ENCODE results near the gene EEF1G. TPM values are rescaled to one million over a fixed set of nuclear protein-coding genes. Genes with fewer than 3 reads are reported as not detected.
"Not testable (repeated sequence)": the region's sequence is repeated elsewhere in the genome, so short reads cannot be mapped to it uniquely, and the experiment has no call there.

Gene EEF1G
- total RNA-seq, 5 donors from 2014 or later (not counting 1 experiment from before 2014, with no cell fraction given) = 1,908 to 2,187 (median 2,119) TPM

GRCh38 chr11:62573006-62573591 is 592 bp downstream of the EEF1G start:
- H3K36me3 Mint-ChIP-seq = peaks cover 45% of the 10 kb centered on the region
- peaks cover 12 to 56% of the 10 kb centered on the region in 2 donors for H3K36me3 ChIP-seq (ENCODE audit: control insufficient read depth in 2 of 2, extremely low read depth in 1 of 2, insufficient read depth in 1 of 2, low read length in 1 of 2)
- CTCF ChIA-PET = interaction anchor here in 1 of 2 donors (0.8 to 1.9 kb wide), 13 partner anchors 13 to 179 kb away, joined by 3 to 27 read pairs (median 5); partner anchors contain the start of genes C11orf98, CSKMT and TUT1
- peak overlapping the region; percentile 88 to 92 for H3K4me3 ChIP-seq (ENCODE audit: control insufficient read depth in 1 of 2, extremely low read depth in 1 of 2, low read length in 1 of 2)
- peak in 5 of 35 experiments; percentile 29 to 61 (median 34) for DNase-seq
- POLR2A ChIA-PET = interaction anchor here in 1 of 2 donors (0.6 to 1.9 kb wide), 17 partner anchors 15 to 282 kb away, joined by 3 to 28 read pairs (median 4); partner anchors contain the start of genes C11orf98, CSKMT, TUT1 and UBXN1
- H3K4me1 ChIP-seq (ENCODE audit: control insufficient read depth in 1 of 2, extremely low read depth in 1 of 2, insufficient read depth in 2 of 2, low read length in 2 of 2) = peaks cover 11 to 43% of the 10 kb centered on the region in 2 experiments
- peak in 1 of 4 experiments; percentile 5 for ATAC-seq (replicated peaks in 1 of 4)
- 0% methylated on average over 20 of the region's 33 CpGs for WGBS (ENCODE audit: insufficient coverage)
- peak overlapping the region; percentile 95 to 97 (median 97) for H3K4me3 Mint-ChIP-seq
- no peaks in the 10 kb centered on the region for H3K9me3 Mint-ChIP-seq
- H3K27ac Mint-ChIP-seq = peak overlapping the region; percentile 91 to 97
- H3K27me3 ChIP-seq (replicated peaks in 1 of 2; ENCODE audit: control insufficient read depth in 2 of 2, extremely low read depth in 1 of 2, insufficient read depth in 2 of 2, low read length in 1 of 2) = no peaks in the 10 kb centered on the region
- peak overlapping the region; percentile 76 for H3K27ac ChIP-seq (ENCODE audit: low read length)
- H3K9me3 ChIP-seq = no peaks in the 10 kb centered on the region
- H3K27me3 Mint-ChIP-seq = no peaks in the 10 kb centered on the region
- H3K4me1 Mint-ChIP-seq = peaks cover 55 to 58% (median 56%) of the 10 kb centered on the region in 3 donors

- ChIA-PET CTCF (interaction anchor here in 1 of 2 donors (0.6 to 1.2 kb wide), 3 partner anchors 12 to 148 kb away, joined by 3 to 4 read pairs (median 3); no protein-coding TSS in a partner anchor), POLR2A (interaction anchor here (1.0 to 1.9 kb wide), 5 partner anchors 15 to 93 kb away, joined by 3 to 8 read pairs (median 5); partner anchors contain the start of gene TUT1 (in 1 of the 2))
- H3K27ac Mint-ChIP-seq = peak overlapping the region; percentile 91 to 97
- H3K27me3 Mint-ChIP-seq = no peaks in the 10 kb centered on the region
- Histone ChIP-seq H3K27me3 (replicated peaks in 1 of 2; ENCODE audit: control insufficient read depth in 2 of 2, extremely low read depth in 1 of 2, insufficient read depth in 2 of 2, low read length in 1 of 2) (no peaks in the 10 kb centered on the region), H3K4me1 (ENCODE audit: control insufficient read depth in 1 of 2, extremely low read depth in 1 of 2, insufficient read depth in 2 of 2, low read length in 2 of 2) (peaks cover 11 to 47% of the 10 kb centered on the region in 2 experiments), H3K4me3 (ENCODE audit: control insufficient read depth in 1 of 2, extremely low read depth in 1 of 2, low read length in 1 of 2) (peak overlapping the region; percentile 88 to 92), H3K9me3 (no peaks in the 10 kb centered on the region), H3K36me3 (ENCODE audit: control insufficient read depth in 2 of 2, extremely low read depth in 1 of 2, insufficient read depth in 1 of 2, low read length in 1 of 2) (peaks cover 11 to 59% of the 10 kb centered on the region in 2 donors), H3K27ac (ENCODE audit: low read length) (peak overlapping the region; percentile 76)
- H3K4me1 Mint-ChIP-seq = peaks cover 57 to 60% (median 58%) of the 10 kb centered on the region in 3 donors
- H3K4me3 Mint-ChIP-seq = peak overlapping the region; percentile 95 to 97 (median 97)
- DNase-seq (no peak), ATAC-seq (replicated peaks in 1 of 4) (no peak)
- no CpG with 5 or more reads among the region's 12 CpGs for WGBS (ENCODE audit: insufficient coverage)
- peaks cover 46% of the 10 kb centered on the region for H3K36me3 Mint-ChIP-seq
- H3K9me3 Mint-ChIP-seq = no peaks in the 10 kb centered on the region
These were observed 1.3 kb downstream of the EEF1G start for GRCh38 chr11:62572431-62572830.

GRCh38 chr11:62571493-62571892 is 2.2 kb downstream of the EEF1G start:
- not testable (repeated sequence) for H3K27ac ChIP-seq (ENCODE audit: low read length); H3K27me3 ChIP-seq (replicated peaks in 1 of 2; ENCODE audit: control insufficient read depth in 2 of 2, extremely low read depth in 1 of 2, insufficient read depth in 2 of 2, low read length in 1 of 2); H3K9me3 Mint-ChIP-seq; H3K9me3 ChIP-seq; ATAC-seq (replicated peaks in 1 of 4); H3K27me3 Mint-ChIP-seq; H3K4me3 ChIP-seq (ENCODE audit: control insufficient read depth in 1 of 2, extremely low read depth in 1 of 2, low read length in 1 of 2); DNase-seq
- H3K4me1 Mint-ChIP-seq = peaks cover 63 to 67% (median 64%) of the 10 kb centered on the region in 3 donors
- CTCF ChIA-PET = interaction anchor here (0.5 to 1.9 kb wide), 2 partner anchors 145 to 147 kb away, joined by 6 to 8 read pairs; no protein-coding TSS in a partner anchor
- 90% methylated on average over 3 of the region's 5 CpGs for WGBS (ENCODE audit: insufficient coverage)
- Histone ChIP-seq H3K36me3 (ENCODE audit: control insufficient read depth in 2 of 2, extremely low read depth in 1 of 2, insufficient read depth in 1 of 2, low read length in 1 of 2) (peaks cover 12 to 59% of the 10 kb centered on the region in 2 donors), H3K4me1 (ENCODE audit: control insufficient read depth in 1 of 2, extremely low read depth in 1 of 2, insufficient read depth in 2 of 2, low read length in 2 of 2) (peaks cover 11 to 49% of the 10 kb centered on the region in 2 experiments)
- POLR2A ChIA-PET = interaction anchor here in 1 of 2 donors (1.9 kb wide), 1 partner anchor 14 kb away, joined by 5 read pairs; no protein-coding TSS in a partner anchor
- H3K4me3 Mint-ChIP-seq = peak overlapping the region in 2 of 3 donors; percentile 4 to 95
- H3K36me3 Mint-ChIP-seq = peaks cover 45% of the 10 kb centered on the region
- peak overlapping the region; percentile 29 to 97 for H3K27ac Mint-ChIP-seq

GRCh38 chr11:62570903-62571302 is 2.8 kb downstream of the EEF1G start:
- DNase-seq; H3K27me3 ChIP-seq (replicated peaks in 1 of 2; ENCODE audit: control insufficient read depth in 2 of 2, extremely low read depth in 1 of 2, insufficient read depth in 2 of 2, low read length in 1 of 2); H3K9me3 ChIP-seq; H3K4me3 ChIP-seq (ENCODE audit: control insufficient read depth in 1 of 2, extremely low read depth in 1 of 2, low read length in 1 of 2); POLR2A ChIA-PET; H3K27ac ChIP-seq (ENCODE audit: low read length); H3K27me3 Mint-ChIP-seq; ATAC-seq (replicated peaks in 1 of 4); H3K9me3 Mint-ChIP-seq: not testable (repeated sequence)
- WGBS (ENCODE audit: insufficient coverage) = no CpG with 5 or more reads among the region's 5 CpGs
- peaks cover 11 to 49% of the 10 kb centered on the region in 2 experiments for H3K4me1 ChIP-seq (ENCODE audit: control insufficient read depth in 1 of 2, extremely low read depth in 1 of 2, insufficient read depth in 2 of 2, low read length in 2 of 2)
- H3K4me3 Mint-ChIP-seq = peak overlapping the region in 2 of 3 donors; percentile 14 to 95
- H3K4me1 Mint-ChIP-seq = peaks cover 60 to 72% (median 68%) of the 10 kb centered on the region in 3 donors
- peaks cover 14 to 59% of the 10 kb centered on the region in 2 donors for H3K36me3 ChIP-seq (ENCODE audit: control insufficient read depth in 2 of 2, extremely low read depth in 1 of 2, insufficient read depth in 1 of 2, low read length in 1 of 2)
- H3K27ac Mint-ChIP-seq = peak overlapping the region; percentile 29 to 97
- CTCF ChIA-PET = interaction anchor here (0.5 to 1.9 kb wide), 4 partner anchors 11 to 146 kb away, joined by 4 to 8 read pairs (median 5); no protein-coding TSS in a partner anchor
- H3K36me3 Mint-ChIP-seq = peaks cover 46% of the 10 kb centered on the region

GRCh38 chr11:62569611-62570010 is 4.1 kb downstream of the EEF1G start:
- DNase-seq (no peak), ATAC-seq (replicated peaks in 1 of 4) (no peak)
- POLR2A ChIA-PET = interaction anchor here (0.6 to 1.1 kb wide), 3 partner anchors 9 to 18 kb away, joined by 3 to 5 read pairs (median 4); no protein-coding TSS in a partner anchor
- CTCF ChIA-PET = interaction anchor here (0.6 to 1.9 kb wide), 7 partner anchors 8 to 218 kb away, joined by 3 to 6 read pairs (median 4); no protein-coding TSS in a partner anchor
- Mint-ChIP-seq H3K27ac (no peak overlapping the region), H3K4me1 (peaks cover 58 to 67% (median 61%) of the 10 kb centered on the region in 3 donors), H3K27me3 (no peaks in the 10 kb centered on the region), H3K4me3 (no peak overlapping the region), H3K9me3 (no peaks in the 10 kb centered on the region), H3K36me3 (peaks cover 52% of the 10 kb centered on the region)
- WGBS (ENCODE audit: insufficient coverage) = no CpG with 5 or more reads among the region's 1 CpG
- Histone ChIP-seq H3K9me3 (no peaks in the 10 kb centered on the region), H3K4me1 (ENCODE audit: control insufficient read depth in 1 of 2, extremely low read depth in 1 of 2, insufficient read depth in 2 of 2, low read length in 2 of 2) (peaks cover 6 to 40% of the 10 kb centered on the region in 2 experiments), H3K27me3 (replicated peaks in 1 of 2; ENCODE audit: control insufficient read depth in 2 of 2, extremely low read depth in 1 of 2, insufficient read depth in 2 of 2, low read length in 1 of 2) (no peaks in the 10 kb centered on the region), H3K4me3 (ENCODE audit: control insufficient read depth in 1 of 2, extremely low read depth in 1 of 2, low read length in 1 of 2) (no peak overlapping the region), H3K27ac (ENCODE audit: low read length) (no peak overlapping the region), H3K36me3 (ENCODE audit: control insufficient read depth in 2 of 2, extremely low read depth in 1 of 2, insufficient read depth in 1 of 2, low read length in 1 of 2) (peaks cover 14 to 69% of the 10 kb centered on the region in 2 donors)

GRCh38 chr11:62567018-62567633 is 6.6 kb downstream of the EEF1G start:
- ChIA-PET CTCF (interaction anchor here in 1 of 2 donors (0.6 kb wide), 2 partner anchors 145 to 314 kb away, joined by 3 to 5 read pairs; no protein-coding TSS in a partner anchor), POLR2A (interaction anchor here (0.5 to 0.8 kb wide), 3 partner anchors 13 to 160 kb away, joined by 3 to 4 read pairs (median 4); partner anchors contain the start of gene HNRNPUL2 (in 1 of the 2))
- Histone ChIP-seq H3K4me1 (ENCODE audit: control insufficient read depth in 1 of 2, extremely low read depth in 1 of 2, insufficient read depth in 2 of 2, low read length in 2 of 2) (peaks cover 2 to 22% of the 10 kb centered on the region in 2 experiments), H3K36me3 (ENCODE audit: control insufficient read depth in 2 of 2, extremely low read depth in 1 of 2, insufficient read depth in 1 of 2, low read length in 1 of 2) (peaks cover 14 to 84% of the 10 kb centered on the region in 2 donors), H3K4me3 (ENCODE audit: control insufficient read depth in 1 of 2, extremely low read depth in 1 of 2, low read length in 1 of 2) (no peak overlapping the region), H3K9me3 (no peaks in the 10 kb centered on the region), H3K27ac (ENCODE audit: low read length) (peak overlapping the region; percentile 7), H3K27me3 (replicated peaks in 1 of 2; ENCODE audit: control insufficient read depth in 2 of 2, extremely low read depth in 1 of 2, insufficient read depth in 2 of 2, low read length in 1 of 2) (no peaks in the 10 kb centered on the region)
- WGBS (ENCODE audit: insufficient coverage) = no CpG with 5 or more reads among the region's 8 CpGs
- ATAC-seq (replicated peaks in 1 of 4) (peak in 1 of 4 experiments; percentile 35), DNase-seq (no peak)
- peaks cover 37 to 45% (median 45%) of the 10 kb centered on the region in 3 donors for H3K4me1 Mint-ChIP-seq
- peak overlapping the region; percentile 71 to 82 for H3K27ac Mint-ChIP-seq
- H3K36me3 Mint-ChIP-seq = peaks cover 53% of the 10 kb centered on the region
- no peaks in the 10 kb centered on the region for H3K27me3 Mint-ChIP-seq
- no peaks in the 10 kb centered on the region for H3K9me3 Mint-ChIP-seq
- no peak overlapping the region for H3K4me3 Mint-ChIP-seq
